SU-DHL-6 (cell line): ENCODE data around the gene RDH8.

ENCODE experiments used
- H2AFZ ChIP-seq: fragments of 200-600 bp; sonication (generic); 2 replicates; pipeline ENCODE4 v1.6.1; 2014; ENCODE audit warnings: low read depth, mild to moderate bottlenecking, moderate library complexity, mixed read lengths, antibody characterized with exemption, low read length; ENCODE audit not compliant: severe bottlenecking
- H3F3A ChIP-seq: fragments of 200-600 bp; shearing (Covaris generic); 2 replicates; pipeline ENCODE4 v1.6.0; 2016; ENCODE audit warnings: antibody characterized with exemption, mild to moderate bottlenecking; ENCODE audit not compliant: insufficient read depth
- H3K27ac ChIP-seq: fragments of 200-600 bp; sonication (generic); 2 replicates; pipeline ENCODE4 v1.5.1; 2016; ENCODE audit warnings: low read depth, mild to moderate bottlenecking, low read length, moderate library complexity, mixed read lengths
- H3K27me3 ChIP-seq: fragments of 200-600 bp; sonication (generic), shearing (Covaris generic); 2 replicates; pipeline ENCODE4 v1.6.0; 2014; ENCODE audit warnings: mild to moderate bottlenecking, low read length
- H3K36me3 ChIP-seq: fragments of 200-600 bp; sonication (generic); 2 replicates; pipeline ENCODE4 v1.6.1; 2014; ENCODE audit warnings: mild to moderate bottlenecking, low read length, mixed read lengths
- H3K4me2 ChIP-seq: fragments of 300-600, 200-600 bp; shearing (Covaris generic), sonication (generic); 2 replicates; pipeline ENCODE4 v1.6.0; 2014; ENCODE audit warnings: low read length, low read depth, mild to moderate bottlenecking; ENCODE audit not compliant: poor library complexity, severe bottlenecking
- H3K4me3 ChIP-seq: fragments of 200-600 bp; sonication (generic); 2 replicates; pipeline ENCODE4 v1.5.1; 2014; ENCODE audit warnings: antibody characterized with exemption, low read length, mild to moderate bottlenecking, mixed read lengths; ENCODE audit not compliant: insufficient read depth, poor library complexity, severe bottlenecking
- H3K79me2 ChIP-seq: fragments of 200-600 bp; sonication (generic); 2 replicates; pipeline ENCODE4 v1.6.1; 2014; ENCODE audit warnings: mild to moderate bottlenecking, low read length, moderate library complexity; ENCODE audit not compliant: insufficient read depth
- H3K9ac ChIP-seq: fragments of 200-600 bp; sonication (generic); 2 replicates; pipeline ENCODE4 v1.7.0; 2014; ENCODE audit warnings: mild to moderate bottlenecking, low read length
- H3K9me2 ChIP-seq: fragments of 200-600 bp; sonication (generic); replicated peaks from 2 replicates; pipeline ENCODE4 v1.6.1; 2014; ENCODE audit warnings: low read length; ENCODE audit not compliant: insufficient read depth
- H3K9me3 ChIP-seq: fragments of 200-600 bp; sonication (generic); 2 replicates; pipeline ENCODE4 v1.6.1; 2014; ENCODE audit warnings: low read length, mixed read lengths; ENCODE audit not compliant: insufficient read depth
- H4K20me1 ChIP-seq: fragments of 200-600 bp; sonication (generic); 2 replicates; pipeline ENCODE4 v1.6.1; 2014; ENCODE audit warnings: low read depth, mild to moderate bottlenecking, antibody characterized with exemption, low read length, moderate library complexity, mixed read lengths
- EZH2phosphoT487 ChIP-seq: fragments of 200-600 bp; sonication (generic), shearing (Covaris generic); conservative IDR thresholded peaks from 2 replicates; pipeline ENCODE4 v1.6.1; 2018; ENCODE audit warnings: mild to moderate bottlenecking, antibody characterized with exemption, low read length, moderate library complexity, mixed read lengths
- TF ChIP-seq, protein P1 (sequence below): fragments of 200-600 bp; sonication (generic); IDR thresholded peaks from one replicate; pipeline ENCODE4 v1.5.1; 2017; ENCODE audit warnings: antibody characterized with exemption, mild to moderate bottlenecking, low read length, moderate library complexity; ENCODE audit not compliant: insufficient read depth, poor library complexity, severe bottlenecking

Gene RDH8

GRCh38 chr19:9968820-9969687, 44.2 kb upstream of the RDH8 start:
- H3F3A ChIP-seq = no peaks in the 10 kb centered on the region
- H4K20me1 ChIP-seq = no peaks in the 10 kb centered on the region
- no peak overlapping the region for H2AFZ ChIP-seq
- no peak overlapping the region for H3K4me2 ChIP-seq
- TF ChIP-seq, protein P1, sequence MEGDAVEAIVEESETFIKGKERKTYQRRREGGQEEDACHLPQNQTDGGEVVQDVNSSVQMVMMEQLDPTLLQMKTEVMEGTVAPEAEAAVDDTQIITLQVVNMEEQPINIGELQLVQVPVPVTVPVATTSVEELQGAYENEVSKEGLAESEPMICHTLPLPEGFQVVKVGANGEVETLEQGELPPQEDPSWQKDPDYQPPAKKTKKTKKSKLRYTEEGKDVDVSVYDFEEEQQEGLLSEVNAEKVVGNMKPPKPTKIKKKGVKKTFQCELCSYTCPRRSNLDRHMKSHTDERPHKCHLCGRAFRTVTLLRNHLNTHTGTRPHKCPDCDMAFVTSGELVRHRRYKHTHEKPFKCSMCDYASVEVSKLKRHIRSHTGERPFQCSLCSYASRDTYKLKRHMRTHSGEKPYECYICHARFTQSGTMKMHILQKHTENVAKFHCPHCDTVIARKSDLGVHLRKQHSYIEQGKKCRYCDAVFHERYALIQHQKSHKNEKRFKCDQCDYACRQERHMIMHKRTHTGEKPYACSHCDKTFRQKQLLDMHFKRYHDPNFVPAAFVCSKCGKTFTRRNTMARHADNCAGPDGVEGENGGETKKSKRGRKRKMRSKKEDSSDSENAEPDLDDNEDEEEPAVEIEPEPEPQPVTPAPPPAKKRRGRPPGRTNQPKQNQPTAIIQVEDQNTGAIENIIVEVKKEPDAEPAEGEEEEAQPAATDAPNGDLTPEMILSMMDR = no peak
- TF ChIP-seq EZH2phosphoT487 = no peak
- H3K9ac ChIP-seq = no peak overlapping the region
- no peaks in the 10 kb centered on the region for H3K27me3 ChIP-seq
- no peaks in the 10 kb centered on the region for H3K36me3 ChIP-seq
- H3K27ac ChIP-seq = no peak overlapping the region
- H3K9me3 ChIP-seq = no peaks in the 10 kb centered on the region
- H3K9me2 ChIP-seq = no peaks in the 10 kb centered on the region
- no peaks in the 10 kb centered on the region for H3K79me2 ChIP-seq
- no peak overlapping the region for H3K4me3 ChIP-seq

GRCh38 chr19:9969688-9969975, 43.7 kb upstream of the RDH8 start:
- Histone ChIP-seq H3K9me3 (no peaks in the 10 kb centered on the region), H3K27ac (no peak overlapping the region), H3F3A (no peaks in the 10 kb centered on the region), H3K27me3 (no peaks in the 10 kb centered on the region), H3K4me2 (no peak overlapping the region), H3K79me2 (no peaks in the 10 kb centered on the region), H3K9ac (no peak overlapping the region), H3K4me3 (no peak overlapping the region), H4K20me1 (no peaks in the 10 kb centered on the region), H2AFZ (no peak overlapping the region), H3K9me2 (no peaks in the 10 kb centered on the region), H3K36me3 (no peaks in the 10 kb centered on the region)
- no peak for TF ChIP-seq EZH2phosphoT487
- TF ChIP-seq, protein P1 = no peak

DNA sequence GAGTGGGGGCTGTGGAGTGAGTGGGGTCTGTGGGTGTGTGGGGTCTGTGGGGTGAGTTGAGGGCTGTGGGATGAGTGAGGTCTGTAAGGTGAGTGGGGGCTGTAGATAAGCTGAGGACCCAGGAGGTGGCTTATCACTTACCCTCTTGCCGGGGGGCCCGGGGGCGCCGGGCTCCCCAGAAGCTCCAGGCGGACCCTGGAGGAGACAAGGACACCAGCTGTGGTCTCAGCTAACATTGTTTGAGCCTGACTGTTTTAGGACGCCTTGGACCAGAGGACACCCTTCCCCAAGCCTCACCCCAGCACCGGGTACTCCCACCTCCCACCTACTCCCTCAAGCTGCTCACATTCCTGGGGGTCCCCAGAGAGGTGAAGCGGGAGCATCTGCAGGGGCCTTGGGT, 42.8 kb upstream of the RDH8 start:
- Histone ChIP-seq H3K4me3 (no peak overlapping the region), H3K79me2 (no peaks in the 10 kb centered on the region), H3F3A (no peaks in the 10 kb centered on the region), H2AFZ (no peak overlapping the region), H3K9ac (no peak overlapping the region), H3K27ac (no peak overlapping the region), H3K36me3 (no peaks in the 10 kb centered on the region), H3K9me3 (no peaks in the 10 kb centered on the region), H4K20me1 (no peaks in the 10 kb centered on the region), H3K4me2 (no peak overlapping the region), H3K27me3 (no peaks in the 10 kb centered on the region), H3K9me2 (no peaks in the 10 kb centered on the region)
- TF ChIP-seq, protein P1 = no peak
- TF ChIP-seq EZH2phosphoT487 = no peak
